HG03175 (cell line): ENCODE data around the gene INSRR.

Source experiments
- ATAC-seq: cut with Tn5 transposase; IDR thresholded peaks from one replicate; pipeline ENCODE4 v1.9.1; 2021; ENCODE audit warnings: mild to moderate bottlenecking, moderate library complexity; ENCODE audit not compliant: unreplicated experiment

The INSRR gene

DNA sequence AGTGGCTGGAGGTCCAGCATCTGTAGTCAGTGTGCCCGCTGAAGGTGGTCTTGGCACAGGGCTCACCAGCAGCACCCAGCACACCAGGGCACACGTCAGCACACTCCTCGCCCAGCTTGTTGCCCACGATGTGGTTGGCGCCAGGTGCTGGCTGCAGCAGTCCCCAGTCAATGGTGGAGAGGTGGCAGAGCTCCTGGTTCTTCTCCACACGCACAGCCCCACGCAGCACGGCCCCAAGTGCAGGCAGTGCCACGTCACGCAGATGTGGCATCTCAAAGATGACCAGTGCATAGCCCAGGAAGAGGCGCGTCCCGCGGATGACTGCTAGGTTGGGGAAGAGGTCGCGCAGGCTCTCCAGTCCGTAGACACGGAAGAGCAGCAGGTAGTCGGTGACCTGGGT, 5.2 kb downstream of the INSRR start:
- ATAC-seq = no peak

DNA sequence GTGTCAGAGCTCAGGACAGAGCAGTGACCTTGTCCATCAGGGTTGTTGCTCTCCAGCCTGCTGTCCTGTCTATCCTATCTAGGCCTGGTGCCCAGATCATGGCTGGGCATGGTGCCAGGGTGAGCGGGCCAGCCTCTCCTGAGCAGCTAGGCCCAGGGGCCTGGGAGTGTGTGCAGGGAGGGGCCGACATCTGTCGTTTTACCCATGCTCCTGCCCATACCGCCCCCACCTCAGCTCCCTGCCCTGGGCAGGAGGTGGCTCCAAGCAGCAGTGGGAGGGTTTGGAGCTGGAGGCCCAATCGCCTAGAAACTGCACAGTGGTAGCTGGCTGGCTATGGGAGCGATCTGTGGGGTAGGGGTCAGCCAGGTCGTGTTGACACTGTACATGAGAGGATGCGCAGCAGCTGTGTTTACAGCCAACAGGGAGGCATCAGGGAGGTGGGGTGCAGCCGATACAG, 6.5 kb downstream of the INSRR start:
- no peak for ATAC-seq

DNA sequence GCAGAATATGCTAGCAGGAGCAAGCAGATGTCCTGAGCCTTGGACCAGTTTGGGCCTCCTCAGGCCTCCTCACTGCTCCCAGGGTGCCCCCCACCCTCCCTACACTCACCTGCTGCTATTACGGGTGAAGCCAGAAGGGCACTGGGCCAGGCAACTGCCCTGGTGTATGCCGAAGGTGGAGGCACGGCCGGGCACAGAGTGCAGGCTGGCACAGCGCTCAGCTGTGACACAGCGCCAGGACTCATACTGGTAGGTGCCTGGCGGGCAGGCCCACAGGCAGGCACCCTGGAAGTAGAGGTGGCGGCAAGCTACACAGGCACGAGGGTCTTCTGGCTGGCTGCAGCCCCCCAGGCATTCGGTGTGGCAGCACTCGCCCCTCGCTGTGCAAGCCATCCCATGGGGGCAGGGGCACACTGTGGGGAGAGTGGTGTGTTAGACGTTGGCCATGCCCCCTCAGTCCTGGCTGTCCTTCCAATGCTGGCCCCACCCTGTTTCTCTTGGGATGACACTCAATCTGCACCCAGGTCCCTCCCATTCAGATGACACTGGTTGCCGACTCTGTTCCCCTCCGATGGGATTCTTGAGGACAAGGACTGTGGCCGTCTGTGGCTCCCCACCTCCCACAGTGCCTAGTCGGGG, 7.0 kb downstream of the INSRR start:
- no peak for ATAC-seq

DNA sequence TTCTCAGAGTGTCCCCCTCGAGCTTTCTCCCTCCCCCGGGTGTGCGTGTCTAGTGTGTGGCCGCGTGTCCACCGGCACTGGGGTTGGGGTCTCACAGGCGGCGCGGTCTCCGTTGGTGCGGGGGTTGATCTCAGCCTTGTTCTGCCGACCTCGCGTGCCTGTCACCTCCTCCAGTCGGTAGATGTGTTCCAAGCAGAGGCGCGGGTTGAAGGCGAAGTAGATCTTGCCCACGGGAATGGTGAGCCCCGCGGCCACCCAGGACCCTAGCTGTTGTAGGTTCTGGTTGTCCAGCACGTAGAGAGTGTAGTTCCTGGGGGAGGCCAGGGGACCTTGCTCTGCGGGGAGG, 9.8 kb downstream of the INSRR start:
- no peak for ATAC-seq

DNA sequence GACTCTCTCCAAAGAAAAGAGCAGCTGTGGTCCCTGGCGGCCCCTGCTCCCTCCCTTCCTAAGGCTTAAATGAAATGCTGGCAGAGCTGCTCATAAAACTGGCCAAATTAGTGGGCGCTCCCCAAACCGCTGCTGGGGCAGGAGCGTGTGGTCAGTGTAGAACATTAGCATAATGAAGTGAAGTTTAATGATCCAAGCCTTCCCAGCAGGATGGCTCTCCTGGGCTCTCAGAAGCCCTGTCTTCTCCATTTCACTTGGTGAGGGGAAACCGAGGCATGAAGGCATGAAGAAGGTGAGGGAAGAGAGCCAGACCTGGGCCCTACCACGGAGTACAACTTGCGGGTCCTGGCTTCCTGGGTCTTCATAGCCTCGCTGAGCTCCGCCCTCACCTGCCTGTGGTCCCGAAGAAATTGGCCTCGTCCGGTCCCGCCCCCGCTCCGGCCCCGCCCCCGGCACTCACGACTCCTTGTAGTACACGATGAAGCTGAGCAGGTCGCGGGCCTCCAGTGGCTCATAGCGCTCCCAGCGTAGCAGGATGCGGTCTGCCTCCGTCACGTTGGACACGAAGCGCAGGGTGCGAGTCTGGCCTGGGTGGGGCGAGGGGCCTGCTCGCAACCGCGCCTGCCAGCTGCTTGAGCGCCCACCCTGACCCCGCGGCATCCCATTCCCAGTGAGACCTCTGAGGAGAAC, 10.3 kb downstream of the INSRR start:
- no peak for ATAC-seq

DNA sequence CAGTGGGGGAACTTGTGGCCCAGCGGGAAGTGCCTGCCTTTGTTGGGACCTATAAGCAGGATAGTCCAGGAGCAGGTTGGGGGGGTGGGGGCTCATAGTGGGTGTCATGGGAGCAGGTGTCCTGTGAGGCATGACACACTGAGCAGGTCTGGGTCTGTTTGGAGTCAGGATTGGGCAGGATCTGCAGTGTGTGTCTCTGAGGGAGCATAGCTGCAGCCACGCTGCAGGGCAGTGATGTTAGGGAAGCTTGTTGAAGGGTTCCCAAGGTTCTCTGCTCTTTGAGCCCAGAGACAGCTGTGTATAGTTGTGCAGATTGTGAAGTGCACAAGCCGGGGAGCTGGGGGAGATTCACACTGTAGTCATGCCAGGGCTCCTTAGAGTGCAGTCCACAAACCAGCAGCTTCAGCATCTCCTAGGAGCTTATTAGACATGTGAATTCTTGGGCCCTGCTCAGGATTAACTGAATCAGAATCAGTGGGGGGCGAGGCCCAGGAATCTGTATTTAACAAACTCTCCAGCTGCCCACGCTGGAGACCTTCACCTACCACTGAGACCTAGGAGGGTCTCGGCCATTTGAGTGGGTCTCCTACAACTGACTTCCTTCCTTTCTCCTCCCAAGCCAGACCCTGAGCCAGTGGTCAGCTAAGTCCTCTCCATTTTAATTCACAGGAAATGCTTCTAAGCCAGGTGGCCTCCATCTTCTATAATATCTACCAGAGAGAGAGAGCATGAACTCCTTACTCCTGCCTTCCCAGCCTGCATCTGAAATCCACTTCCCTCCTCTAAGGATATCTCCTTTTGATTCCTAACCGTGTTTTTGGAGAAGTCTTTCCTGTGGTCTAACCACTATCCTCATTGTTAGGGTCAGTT, 11.1 kb downstream of the INSRR start:
- ATAC-seq = no peak

DNA sequence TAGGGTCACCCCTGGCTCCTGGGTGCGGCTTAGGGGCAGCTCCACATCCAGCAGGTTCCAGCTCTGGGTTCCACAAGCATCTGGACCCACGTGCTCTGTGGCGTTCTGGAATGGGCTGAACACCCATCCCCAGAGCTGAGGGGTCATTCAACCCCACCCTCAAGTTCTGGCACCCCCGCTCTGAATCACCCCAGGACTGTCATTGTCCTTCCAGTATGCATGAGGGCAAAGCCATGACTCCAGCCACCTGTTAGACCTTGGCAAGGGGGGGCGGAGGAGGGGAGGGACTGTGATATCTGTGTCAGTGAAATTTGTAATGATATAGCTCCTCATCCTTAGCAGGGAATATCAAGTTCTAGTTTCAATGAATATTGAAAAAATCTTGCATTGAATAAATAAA, 12.3 kb downstream of the INSRR start:
- no peak for ATAC-seq

DNA sequence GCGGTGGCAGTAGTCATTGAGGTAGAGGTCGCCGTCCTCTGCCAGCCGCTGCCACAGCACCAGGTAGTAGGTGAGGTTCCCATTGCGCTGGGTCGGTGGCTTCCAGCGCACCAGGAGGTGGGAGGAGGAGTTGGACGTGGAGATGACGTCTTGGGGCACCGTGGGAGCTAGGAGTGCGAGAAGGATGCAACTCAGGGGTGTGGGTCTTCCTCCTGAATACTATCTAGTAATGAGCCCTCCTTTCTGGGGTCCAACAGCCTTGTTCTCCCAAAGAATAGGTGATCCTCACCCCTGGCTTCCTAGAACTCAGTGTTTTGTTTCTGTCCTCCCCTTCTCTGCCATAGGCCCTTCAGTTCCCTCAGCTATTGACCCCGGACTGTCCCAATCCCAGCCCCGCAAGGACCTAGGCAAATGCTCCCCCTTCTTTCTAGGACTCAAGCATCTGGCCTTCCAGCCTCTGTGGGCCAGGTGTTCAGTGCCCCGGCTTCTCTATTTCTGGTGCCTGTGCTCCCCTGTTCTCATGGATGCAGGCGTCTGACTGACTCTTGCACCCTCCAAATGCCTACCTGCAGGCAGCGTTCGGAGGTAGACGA, 12.9 kb downstream of the INSRR start:
- ATAC-seq = no peak

DNA sequence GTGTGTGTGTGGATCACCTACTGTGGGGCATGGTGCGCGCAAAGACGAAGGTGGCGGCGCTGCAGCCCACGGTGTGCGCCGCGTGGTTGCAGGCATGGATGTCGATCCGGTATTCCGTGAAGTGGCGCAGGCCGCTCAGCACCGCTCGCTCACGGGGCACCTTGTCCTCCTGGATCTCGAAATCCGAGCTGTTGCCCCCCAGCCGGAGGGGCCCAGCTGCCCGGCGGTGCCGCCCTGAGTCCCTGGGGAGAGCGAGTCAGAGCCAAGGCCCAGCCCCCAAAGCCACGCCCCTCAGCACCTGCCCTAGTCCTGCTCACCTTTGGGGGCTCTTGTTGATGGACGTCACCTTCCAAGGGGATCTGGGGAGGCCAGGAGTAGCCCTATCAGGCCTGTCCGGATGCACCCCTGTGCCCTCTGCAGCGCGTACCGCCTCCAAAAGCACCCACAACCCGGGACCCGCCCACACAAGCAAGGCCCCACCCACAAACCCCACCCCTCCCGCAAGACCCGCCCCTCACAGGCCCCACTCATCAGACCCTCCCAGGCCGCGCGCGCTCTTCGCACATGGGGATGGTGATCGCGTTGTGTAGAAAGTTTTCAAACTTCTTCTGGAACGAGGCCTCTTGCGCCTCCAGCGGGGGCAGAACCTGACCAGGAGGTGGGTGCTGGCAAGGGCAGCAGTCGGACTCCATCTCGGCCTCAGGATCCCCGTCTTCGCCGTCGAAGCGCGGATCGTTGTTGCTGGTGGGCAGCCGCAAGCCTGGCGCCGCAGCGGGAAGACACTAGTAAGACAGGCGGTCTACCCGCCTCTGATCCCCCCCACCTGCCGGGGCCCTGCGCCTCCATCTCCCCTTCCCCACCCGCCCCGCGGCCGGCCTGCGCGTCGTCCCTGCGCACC, 13.6 kb downstream of the INSRR start:
- no peak for ATAC-seq

DNA sequence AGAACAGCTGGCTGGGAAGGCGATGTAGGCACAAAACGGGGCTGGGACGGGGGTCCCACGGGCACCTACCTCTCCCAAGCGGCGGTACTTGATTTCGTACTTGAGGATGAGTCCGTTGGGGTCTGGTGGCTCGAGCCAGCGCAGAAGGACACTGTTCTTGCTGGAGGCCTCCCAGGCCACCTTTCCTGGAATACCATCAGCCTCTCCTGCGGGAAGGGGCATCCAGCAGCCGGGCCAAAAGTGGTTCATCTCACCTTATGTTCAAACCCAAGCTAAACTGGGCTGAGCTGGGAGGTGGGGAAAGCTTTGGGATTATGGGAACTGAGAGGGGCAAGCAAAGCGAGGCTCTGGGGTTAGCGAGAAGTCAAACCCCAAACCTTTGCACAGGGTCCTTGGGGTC, 14.3 kb downstream of the INSRR start:
- no peak for ATAC-seq

DNA sequence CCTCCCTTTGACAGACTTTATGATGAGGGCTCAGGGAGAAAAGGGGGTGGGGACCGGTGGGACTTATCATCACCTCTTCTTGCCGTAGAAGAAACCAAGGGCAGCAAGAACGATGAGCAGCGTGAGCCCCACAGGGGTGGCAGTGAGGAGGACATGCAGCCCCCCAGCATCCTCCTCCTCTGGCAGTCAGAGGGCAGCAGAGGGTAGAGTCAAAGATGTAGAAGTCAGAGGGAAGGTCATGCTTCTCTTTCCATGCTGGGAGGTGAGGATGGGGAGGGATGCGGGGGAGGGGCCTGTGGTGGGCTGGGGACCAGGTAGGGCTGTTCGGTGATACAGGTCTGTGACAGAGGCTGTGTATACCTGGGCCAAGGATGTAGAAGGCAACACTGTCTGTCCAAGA, 14.8 kb downstream of the INSRR start:
- ATAC-seq = no peak

DNA sequence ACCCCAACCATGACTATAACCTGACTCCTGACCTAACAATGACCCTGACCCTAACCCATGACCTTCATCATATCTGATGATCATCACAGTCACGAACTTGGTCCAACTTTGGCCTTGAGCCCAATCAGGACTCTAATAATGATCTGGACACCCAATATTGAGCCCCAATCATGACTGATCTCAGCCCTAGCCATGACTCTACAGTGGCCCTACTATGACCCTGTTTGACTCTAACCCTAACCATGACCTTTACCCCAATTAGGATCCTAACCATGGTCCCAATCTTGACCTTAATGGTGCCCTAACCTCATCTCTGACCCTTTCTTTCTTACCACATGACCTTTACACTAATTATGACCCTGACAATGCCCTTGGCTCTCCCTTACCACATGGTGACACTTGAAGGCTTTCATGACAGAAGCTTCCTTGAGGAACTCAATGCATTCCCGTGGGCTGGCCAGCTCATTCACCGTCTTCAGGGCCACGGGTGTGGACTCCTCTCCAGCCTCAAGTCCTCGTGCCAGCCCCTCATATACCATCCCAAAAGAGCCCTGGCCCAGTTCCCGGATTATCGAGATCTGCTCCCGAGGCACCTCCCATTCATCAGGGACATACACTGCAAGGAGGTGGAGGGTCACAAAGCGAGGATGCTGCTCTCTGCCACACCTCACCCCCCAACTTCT, 16.2 kb downstream of the INSRR start:
- no peak for ATAC-seq

DNA sequence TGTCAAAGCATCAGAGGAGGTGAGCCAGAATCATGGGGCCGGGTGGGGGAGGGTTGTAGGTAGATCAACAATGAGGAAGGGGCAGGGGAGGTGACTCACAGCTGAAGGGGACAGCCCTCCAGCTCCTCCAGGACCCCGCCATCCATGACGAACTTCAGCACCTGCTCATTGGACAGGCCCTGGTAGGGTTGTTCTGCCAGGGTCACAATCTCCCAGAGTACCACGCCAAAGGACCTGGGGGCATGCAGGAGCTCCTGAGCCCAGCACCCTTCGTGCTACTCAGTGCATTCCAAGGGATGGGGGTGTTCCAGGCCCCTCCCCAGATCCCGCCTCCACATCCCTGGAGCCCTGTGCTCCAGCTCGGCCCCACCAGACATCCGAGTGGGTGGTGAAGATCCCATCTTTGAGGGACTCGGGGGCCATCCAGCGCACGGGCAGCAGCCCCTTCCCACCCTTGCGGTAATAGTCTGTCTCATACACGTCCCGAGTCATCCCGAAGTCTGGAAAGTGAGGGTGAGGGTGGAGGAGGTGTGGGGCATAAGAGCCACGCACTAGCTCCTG, 17.5 kb downstream of the INSRR start:
- ATAC-seq = no peak

DNA sequence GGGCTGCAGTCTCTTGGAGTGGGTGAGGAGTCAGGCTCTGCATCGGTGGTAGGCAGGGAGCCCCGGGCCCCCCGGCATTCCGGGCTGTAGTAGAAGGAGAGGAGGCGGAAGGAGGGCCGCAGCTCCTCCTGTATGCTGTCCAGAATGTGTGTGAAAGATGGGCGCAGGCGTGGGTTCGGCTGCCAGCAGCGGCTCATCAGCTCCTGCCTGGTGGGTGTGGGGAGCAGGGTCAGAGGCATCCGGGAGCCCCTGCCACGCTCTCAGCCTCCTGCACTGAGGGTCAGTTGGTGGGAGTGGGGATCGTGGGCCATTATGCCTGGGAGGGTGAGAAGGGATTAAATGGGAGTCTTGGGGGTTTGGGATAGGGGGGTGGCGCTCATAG, 18.0 kb downstream of the INSRR start:
- no peak for ATAC-seq

DNA sequence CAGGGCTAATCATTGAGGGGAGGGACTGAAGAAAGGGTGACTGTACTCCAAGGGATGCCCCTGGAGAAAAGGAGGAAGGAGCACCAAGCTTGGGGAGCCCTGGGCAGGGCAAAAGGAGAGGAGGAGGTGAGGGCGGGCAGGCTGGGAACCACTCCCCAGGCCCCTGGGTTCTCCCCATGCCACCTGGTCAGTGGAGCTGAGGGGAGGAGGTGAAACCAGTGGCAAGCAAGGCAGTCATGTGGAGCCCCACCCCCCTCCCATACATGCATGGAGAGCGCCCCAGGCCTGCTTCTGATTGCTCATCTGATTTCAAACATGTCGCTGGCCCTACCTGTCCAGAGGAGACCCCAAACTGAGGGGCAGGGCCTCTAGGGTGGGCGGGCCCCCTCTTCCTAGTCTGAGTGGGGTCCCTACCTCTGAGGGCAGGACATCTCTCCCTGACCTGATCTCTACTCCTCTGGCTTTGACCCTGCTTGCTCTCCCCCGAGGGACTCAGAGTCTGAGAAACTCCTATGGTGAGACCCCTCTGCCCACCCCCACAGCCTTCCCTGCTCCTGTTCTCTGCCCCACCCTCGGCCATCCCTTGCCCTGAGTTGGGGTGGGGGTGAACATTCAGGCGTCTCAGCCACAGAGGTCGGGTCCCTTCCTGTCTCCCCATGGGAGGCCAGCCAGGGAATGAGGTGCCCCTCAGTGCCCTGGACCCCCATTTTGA, 18.6 kb downstream of the INSRR start:
- ATAC-seq = no peak

DNA sequence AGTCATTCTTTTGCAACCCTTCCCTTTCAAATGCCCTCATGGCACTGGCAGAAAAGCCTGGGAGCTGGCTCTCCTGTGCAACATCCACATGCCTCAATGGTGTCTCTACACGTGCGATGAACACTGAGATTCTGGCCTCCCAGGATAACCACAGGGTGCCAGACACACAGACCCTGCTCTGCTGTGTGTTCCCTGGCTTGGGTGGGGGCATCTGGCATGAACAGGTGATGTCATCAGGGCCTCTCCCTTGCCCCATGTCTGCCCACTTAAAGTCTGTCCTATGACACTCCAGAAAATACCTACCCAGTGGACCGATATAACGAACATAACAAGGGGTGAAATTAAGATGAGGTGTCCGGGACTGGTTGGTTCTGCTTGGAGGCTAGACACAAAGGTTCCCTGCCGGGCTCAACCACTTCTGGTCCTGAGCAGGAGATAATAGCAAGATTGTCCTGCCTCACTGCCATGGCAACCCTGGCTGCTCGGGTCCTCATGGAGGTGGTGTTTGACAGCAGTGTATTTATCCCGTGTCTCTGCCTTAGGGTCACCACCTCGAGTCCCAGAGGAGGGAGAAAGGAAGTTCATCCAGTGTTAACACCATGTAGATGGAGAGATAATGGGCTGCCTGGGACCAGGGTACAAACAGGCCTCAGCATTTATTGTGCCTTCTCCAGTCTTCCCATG, 19.3 kb downstream of the INSRR start:
- no peak for ATAC-seq

DNA sequence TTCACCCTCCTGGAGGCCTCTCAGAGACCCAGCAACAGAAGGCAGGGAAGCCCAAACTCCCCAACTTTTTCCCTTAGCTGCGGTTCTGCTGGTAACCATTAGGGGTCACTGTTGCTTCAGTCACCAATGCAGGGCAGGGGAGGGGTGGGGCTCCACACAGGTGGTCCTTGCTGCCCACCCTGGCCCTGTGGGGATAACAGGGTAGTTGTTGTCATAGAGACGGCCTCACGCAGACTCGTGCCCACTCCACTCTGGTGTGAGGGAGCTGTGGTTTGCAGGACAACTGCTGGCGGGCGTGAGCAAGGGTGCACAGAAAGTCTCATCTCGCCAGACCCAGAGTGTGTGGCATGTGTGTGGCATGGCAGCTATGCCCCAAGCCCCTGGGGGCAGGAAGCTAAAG, 19.9 kb downstream of the INSRR start:
- ATAC-seq = no peak

DNA sequence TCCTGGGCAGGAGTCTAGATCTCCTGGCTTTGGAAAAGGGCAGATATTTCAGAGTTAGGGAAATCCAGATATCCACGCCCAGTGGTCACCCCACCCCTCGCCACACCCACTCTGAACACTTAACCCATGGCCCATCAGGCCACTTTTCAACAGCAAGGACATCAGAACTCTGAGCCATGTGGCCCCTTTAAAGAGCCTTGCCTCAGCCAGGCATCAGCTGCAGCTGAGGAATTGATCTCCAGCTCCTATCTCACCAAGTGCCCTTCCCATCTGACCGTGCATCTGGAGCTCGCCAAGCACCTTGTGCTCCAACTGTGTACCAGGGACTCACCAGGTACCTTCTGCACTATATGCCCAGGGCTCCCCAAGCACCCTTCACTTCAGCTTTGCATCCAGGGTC, 22.0 kb downstream of the INSRR start:
- ATAC-seq = no peak
